NT2/D1 (cell line): Measurements from ENCODE around the gene ZFHX3.

Experiments used
- DNase-seq: peaks from one replicate; pipeline ENCODE4 v3.0.0-alpha.2; 2011; ENCODE audit warnings: low read depth, low spot score
- H3K27me3 ChIP-seq: 2 replicates; pipeline ENCODE4 v1.6.0; 2011; ENCODE audit warnings: mild to moderate bottlenecking; ENCODE audit not compliant: insufficient read length, insufficient read depth
- H3K36me3 ChIP-seq: 2 replicates; pipeline ENCODE4 v1.6.1; 2011; ENCODE audit warnings: mild to moderate bottlenecking, low read length, mixed read lengths; ENCODE audit not compliant: insufficient read depth, insufficient read length
- H3K4me1 ChIP-seq: 2 replicates; pipeline ENCODE4 v1.5.1; 2011; ENCODE audit not compliant: insufficient read depth, insufficient read length
- H3K4me3 ChIP-seq: 2 replicates; pipeline ENCODE4 v1.5.1; 2011; ENCODE audit warnings: low read depth; ENCODE audit not compliant: insufficient read length
- H3K9ac ChIP-seq: 2 replicates; pipeline ENCODE4 v1.6.0; 2011; ENCODE audit warnings: low read depth; ENCODE audit not compliant: insufficient read length
- H3K9me3 ChIP-seq: 2 replicates; pipeline ENCODE4 v1.5.1; 2011; ENCODE audit warnings: mild to moderate bottlenecking, low read length; ENCODE audit not compliant: insufficient read depth
- SUZ12 ChIP-seq: IDR thresholded peaks from 2 replicates; pipeline ENCODE4 v1.6.1; 2011; ENCODE audit not compliant: insufficient read length, insufficient read depth; ENCODE audit errors: extremely low read depth
- YY1 ChIP-seq: IDR thresholded peaks from 2 replicates; pipeline ENCODE4 v1.6.1; 2011; ENCODE audit not compliant: insufficient read length, insufficient read depth
- ZNF274 ChIP-seq: IDR thresholded peaks from 2 replicates; pipeline ENCODE4 v1.6.1; 2011; ENCODE audit warnings: mild to moderate bottlenecking, low read depth, low read length

ZFHX3 gene

DNA sequence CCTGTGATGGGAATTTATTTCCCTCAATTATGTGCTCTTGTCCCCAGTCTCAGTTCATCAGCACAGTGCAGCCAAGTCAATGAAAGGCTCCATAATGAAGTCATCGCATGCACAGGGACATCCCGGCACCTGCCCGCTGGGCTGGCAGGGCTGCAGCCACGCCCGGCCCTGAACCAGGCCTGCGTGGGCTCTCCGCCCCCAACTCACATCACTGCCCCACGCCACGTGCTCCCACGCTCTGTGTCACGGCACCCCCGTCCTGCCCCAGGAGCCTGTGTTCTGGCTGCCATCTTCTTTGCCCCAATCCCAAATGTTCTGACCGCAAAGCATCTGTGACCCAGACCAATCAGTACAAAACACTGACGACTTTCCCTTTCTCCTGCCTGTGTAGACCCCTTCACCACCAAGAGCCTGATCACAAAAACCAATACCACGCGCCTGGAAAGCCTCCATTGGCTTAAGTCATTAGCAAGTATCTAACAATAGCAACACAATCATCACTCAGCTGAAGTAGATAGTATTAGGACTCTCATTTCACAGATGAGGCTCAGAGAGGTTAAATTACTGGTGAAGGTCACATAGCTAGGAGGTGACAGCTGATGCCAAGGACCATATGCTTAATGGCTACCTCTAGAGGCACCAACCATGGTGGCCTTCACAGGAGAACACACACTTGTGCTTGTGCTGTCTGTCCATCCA, 202.5 kb downstream of the ZFHX3 start:
- no peaks in the 10 kb centered on the region for H3K9me3 ChIP-seq
- no peak for DNase-seq

GRCh38 chr16:72844225-72844920, 203.6 kb downstream of the ZFHX3 start:
- TF ChIP-seq YY1 (no peak), SUZ12 (no peak), ZNF274 (no peak)
- no peaks in the 10 kb centered on the region for H3K36me3 ChIP-seq
- no peak for DNase-seq
- no peak overlapping the region for H3K4me3 ChIP-seq
- H3K27me3 ChIP-seq, result no peaks in the 10 kb centered on the region
- H3K4me1 ChIP-seq, result peaks cover 12% of the 10 kb centered on the region
- H3K9me3 ChIP-seq, result no peaks in the 10 kb centered on the region
- H3K9ac ChIP-seq, result no peak overlapping the region

More for the DNA sequence above, 202.5 kb downstream of the ZFHX3 start:
- H3K9ac ChIP-seq, result no peak overlapping the region
- no peak overlapping the region for H3K4me3 ChIP-seq
- H3K36me3 ChIP-seq, result no peaks in the 10 kb centered on the region
- peaks cover 12% of the 10 kb centered on the region for H3K4me1 ChIP-seq
- no peak for TF ChIP-seq ZNF274
- no peak for TF ChIP-seq YY1
- no peak for TF ChIP-seq SUZ12
- H3K27me3 ChIP-seq, result no peaks in the 10 kb centered on the region

DNA sequence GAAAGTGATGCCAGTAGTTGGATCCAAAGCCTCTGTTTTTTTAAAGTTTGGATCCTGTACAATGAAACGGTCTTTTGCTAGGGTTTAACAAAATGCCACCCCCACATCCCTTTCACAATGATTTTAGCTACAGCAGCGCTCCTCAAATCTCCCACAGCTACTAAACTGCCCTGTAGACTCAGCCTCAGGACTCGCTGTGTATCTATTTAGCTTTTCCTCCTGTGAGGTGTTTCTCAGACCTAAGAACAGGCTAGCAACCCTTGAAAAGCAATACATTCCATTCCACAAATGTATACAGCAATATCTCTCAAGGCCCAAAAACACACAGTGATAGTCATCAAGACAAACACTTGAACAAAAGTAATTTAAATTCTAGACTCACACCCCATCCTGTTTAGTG, 206.4 kb downstream of the ZFHX3 start:
- no peaks in the 10 kb centered on the region for H3K27me3 ChIP-seq
- H3K9me3 ChIP-seq, result no peaks in the 10 kb centered on the region
- TF ChIP-seq YY1 (no peak), SUZ12 (no peak), ZNF274 (no peak)
- H3K9ac ChIP-seq, result no peak overlapping the region
- no peaks in the 10 kb centered on the region for H3K4me1 ChIP-seq
- no peak for DNase-seq
- H3K4me3 ChIP-seq, result no peak overlapping the region
- H3K36me3 ChIP-seq, result no peaks in the 10 kb centered on the region

DNA sequence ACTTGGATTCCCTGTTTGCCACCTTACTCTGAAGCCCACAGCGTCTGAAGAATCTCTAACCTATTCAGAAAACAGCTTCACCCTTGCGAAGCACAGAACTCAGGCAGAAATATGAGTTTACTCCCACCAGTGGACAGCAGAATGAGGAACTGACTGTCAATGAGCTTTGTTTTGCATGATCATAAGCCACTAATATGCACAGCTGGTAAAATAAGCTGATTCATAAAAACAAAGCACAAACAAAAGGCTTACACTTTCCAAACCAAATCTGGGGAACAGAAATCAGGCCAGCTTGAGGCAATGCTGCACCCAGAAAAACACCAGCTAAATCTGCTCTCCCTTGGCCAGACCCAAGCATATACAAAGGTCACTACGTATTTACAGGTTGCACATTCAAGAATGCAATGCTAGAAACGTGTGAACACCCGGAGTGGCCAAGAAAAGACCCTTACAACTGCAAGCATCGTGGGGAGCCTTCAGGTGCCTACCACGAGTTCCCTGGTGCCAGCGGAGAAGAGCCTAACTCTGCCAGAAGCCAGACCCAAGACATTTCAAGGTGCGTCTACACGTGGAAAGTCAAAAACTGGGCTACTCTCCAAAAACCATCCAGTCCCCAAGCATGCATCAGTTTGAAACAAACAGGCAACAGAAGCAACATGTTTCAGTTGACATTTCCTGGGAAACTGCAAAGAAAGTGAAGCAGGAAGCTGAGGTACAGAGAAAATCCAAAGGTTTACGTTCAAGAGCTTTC, 207.1 kb downstream of the ZFHX3 start:
- no peaks in the 10 kb centered on the region for H3K9me3 ChIP-seq
- no peaks in the 10 kb centered on the region for H3K36me3 ChIP-seq
- no peaks in the 10 kb centered on the region for H3K4me1 ChIP-seq
- no peaks in the 10 kb centered on the region for H3K27me3 ChIP-seq
- H3K9ac ChIP-seq, result no peak overlapping the region
- H3K4me3 ChIP-seq, result no peak overlapping the region
- no peak for DNase-seq
- no peak for TF ChIP-seq SUZ12
- TF ChIP-seq ZNF274, result no peak
- TF ChIP-seq YY1, result no peak

DNA sequence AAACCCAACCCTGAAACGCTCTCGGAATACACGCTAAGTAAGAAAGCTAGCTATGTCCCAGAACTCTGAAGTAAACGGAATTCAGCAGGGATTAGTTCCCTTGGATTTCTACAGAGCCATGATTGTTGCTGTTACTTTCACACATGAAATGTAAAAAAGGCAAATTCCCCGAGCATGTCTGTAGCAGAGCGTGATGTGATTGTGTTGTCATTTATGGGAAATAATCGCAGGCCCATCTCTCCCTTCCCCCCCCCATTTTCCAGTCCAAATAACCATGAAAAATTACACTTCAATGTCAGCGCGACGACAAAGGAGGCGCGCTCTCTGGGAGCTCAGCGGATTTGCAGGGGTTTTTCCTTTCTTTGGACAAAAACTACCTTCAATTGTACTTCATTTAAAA, 209.0 kb downstream of the ZFHX3 start:
- Histone ChIP-seq H3K9ac (no peak overlapping the region), H3K27me3 (no peaks in the 10 kb centered on the region), H3K9me3 (no peaks in the 10 kb centered on the region), H3K36me3 (no peaks in the 10 kb centered on the region), H3K4me1 (no peaks in the 10 kb centered on the region), H3K4me3 (no peak overlapping the region)
- DNase-seq, result no peak
- TF ChIP-seq YY1 (no peak), ZNF274 (no peak), SUZ12 (no peak)

GRCh38 chr16:72838586-72838910, 209.4 kb downstream of the ZFHX3 start:
- H3K9me3 ChIP-seq, result no peaks in the 10 kb centered on the region
- no peak overlapping the region for H3K4me3 ChIP-seq
- no peaks in the 10 kb centered on the region for H3K27me3 ChIP-seq
- H3K9ac ChIP-seq, result no peak overlapping the region
- peaks cover under 1% of the 10 kb centered on the region for H3K4me1 ChIP-seq
- no peaks in the 10 kb centered on the region for H3K36me3 ChIP-seq
- DNase-seq, result no peak
- TF ChIP-seq YY1, result no peak
- TF ChIP-seq SUZ12, result no peak
- no peak for TF ChIP-seq ZNF274

DNA sequence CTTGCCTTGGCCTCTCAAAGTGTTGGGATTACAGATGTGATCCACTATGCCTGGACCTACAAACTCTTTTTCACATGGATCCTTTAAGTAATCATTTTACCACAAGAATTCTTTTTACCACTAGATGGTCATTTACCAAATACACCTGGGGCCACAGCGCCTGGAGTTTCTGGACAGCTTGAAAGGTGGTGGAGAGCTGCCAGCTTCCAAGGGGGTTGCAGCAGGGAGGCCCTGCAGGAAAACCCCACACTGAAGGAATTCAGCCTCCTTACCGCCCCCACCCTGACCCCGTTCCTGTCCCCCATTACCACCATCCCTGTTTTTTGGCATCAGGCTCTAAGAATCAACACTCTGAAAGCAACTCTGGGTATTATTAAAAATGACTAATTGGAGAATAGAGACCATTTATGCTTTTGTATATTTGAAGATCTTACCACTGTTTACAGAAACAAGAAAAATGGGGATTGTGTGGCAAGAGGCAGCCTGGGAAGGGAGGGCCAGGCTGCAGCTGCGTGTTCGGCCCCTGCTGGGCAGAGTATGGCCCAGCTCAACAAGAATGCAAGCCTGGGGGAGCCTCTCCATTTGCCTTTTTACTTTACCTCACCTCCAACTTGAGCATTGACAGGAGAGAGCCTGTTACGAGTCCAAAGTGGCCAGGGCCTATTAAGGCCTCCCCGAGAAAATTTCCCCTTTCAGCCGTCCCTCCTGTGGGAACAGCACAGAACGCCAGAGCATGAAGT, 209.9 kb downstream of the ZFHX3 start:
- no peaks in the 10 kb centered on the region for H3K36me3 ChIP-seq
- no peaks in the 10 kb centered on the region for H3K9me3 ChIP-seq
- H3K4me3 ChIP-seq, result no peak overlapping the region
- DNase-seq, result no peak
- peaks cover 3% of the 10 kb centered on the region for H3K4me1 ChIP-seq
- no peaks in the 10 kb centered on the region for H3K27me3 ChIP-seq
- no peak for TF ChIP-seq SUZ12
- TF ChIP-seq ZNF274, result no peak
- no peak for TF ChIP-seq YY1
- H3K9ac ChIP-seq, result no peak overlapping the region
